NCI-H2171 treated with DMSO at 0.1 percent for 48 hours (cell line): Measurements from ENCODE around the gene RPL38.

Source experiments
- DNase-seq: peaks from one replicate; lab custom pipeline; 2025; lab: John Stamatoyannopoulos, UW

The RPL38 gene

DNA sequence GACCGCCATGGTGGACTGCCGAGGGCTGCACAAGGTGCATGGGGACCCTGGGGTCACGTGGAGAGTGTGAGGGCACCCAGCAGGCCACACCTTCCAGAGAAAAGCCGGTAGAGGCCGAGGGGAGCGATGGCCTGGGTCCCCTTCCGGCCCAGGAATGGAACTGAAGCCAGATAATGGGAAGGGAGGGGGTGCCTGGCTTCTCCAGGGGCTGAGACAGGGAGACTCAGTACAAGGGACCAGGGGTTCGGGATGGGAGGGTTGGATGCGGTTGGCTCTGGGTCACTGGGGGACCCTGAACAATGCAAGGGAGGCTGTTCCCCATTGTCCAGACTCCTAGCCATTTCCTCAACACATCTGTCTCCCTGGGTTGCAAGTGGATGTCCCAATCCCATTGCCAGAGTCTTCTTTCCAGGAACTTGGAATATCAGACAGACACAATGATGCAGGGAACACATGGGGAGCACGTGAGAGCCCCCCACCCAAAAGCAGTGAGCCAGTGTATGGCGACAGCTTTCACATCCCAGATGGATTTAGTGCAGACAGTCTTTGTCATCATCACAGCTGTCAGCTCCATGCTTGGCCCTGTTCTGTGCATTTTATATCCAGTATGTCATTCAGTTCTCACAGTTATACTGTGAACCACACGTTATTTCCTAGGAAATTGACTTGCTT, 47.0 kb downstream of the RPL38 start:
- no peak for DNase-seq

DNA sequence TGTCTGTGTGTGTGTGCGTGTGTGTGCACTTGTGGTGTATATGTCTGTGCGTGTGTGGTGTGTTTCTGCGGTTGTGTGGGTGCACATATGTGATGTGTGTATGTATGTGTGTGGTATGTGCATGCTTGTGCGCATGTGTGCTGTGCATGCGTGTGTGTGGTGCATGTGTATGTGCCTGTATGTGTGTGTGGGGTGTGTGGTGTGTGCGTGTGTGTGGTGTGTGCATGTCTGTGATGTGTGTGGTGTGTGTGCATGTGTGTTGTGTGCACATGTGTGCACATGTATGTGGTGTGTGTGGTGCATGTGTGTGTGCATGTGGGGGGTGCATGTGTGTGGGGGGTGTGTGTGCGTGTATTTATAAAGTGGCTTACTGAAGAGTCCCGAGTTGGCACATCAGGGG, 47.6 kb downstream of the RPL38 start:
- DNase-seq: no peak

DNA sequence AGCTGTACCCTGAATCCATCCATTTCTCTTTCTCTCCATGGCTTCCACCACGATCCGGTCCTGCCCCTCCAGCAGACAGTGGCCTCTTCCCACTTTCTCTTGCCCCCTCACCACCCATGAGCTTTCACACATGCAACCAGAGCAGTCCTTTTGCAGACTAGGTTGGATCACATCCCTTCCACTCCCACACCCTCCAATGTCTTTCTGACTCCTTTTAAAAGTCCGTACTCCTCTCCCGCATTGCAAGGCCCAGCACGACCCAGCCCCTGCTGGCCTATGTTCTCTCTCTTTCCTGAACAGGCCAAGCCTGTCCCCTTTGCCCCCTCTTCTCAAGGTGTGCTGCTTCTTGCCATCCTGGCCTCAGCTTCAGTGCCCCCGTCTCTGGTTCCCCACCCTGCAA, 48.1 kb downstream of the RPL38 start:
- no peak for DNase-seq

DNA sequence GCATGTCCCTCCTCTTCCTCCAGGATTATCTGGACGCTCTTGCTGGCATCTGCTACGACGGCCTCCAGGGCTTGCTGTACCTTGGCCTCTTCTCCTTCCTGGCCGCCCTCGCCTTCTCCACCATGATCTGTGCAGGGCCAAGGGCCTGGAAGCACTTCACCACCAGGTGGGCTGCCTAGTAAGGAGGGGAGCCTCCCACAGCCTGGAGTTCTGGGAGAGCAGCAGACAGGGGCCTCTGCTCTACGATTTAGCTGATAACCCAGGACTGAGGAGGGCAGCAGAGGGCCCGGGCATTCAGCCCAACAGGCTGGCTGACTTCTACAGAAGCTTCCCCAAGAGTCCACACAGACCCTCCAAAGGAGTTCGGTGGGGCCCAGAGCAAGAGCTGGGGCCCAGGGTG, 48.7 kb downstream of the RPL38 start:
- DNase-seq: no peak

DNA sequence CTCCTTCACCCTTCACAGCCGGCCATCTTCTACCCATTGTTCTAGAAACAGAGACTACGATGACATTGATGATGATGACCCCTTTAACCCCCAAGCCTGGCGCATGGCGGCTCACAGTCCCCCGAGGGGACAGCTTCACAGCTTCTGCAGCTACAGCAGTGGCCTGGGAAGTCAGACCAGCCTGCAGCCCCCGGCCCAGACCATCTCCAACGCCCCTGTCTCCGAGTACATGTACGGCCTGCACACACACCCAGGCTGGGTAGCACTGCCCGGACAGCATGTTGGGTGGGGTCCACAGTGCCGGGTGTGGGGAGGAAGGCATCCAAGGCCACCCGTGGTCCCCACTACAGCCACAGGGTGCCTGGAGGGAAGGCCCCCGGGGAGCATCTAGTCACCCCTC, 49.6 kb downstream of the RPL38 start:
- no peak for DNase-seq

DNA sequence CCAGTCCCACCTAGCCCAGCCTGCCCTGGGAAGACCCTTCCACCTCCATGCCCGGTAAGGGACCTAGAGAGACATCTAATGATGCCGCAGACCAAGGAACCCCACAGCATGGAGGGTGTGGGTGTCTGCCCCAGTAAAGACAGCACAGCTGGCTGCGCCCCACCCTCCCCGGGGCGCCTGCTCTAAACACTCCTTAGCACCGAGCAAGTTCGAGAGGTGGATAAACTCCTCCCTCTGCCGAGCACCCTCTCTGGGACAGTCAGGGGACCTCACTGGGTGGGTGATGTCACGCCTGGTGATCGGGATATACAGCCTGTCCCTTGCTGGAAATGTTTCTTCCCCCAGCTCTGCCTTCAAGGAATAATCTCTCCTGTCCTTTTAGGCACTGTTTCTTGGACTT, 53.8 kb downstream of the RPL38 start:
- no peak for DNase-seq

DNA sequence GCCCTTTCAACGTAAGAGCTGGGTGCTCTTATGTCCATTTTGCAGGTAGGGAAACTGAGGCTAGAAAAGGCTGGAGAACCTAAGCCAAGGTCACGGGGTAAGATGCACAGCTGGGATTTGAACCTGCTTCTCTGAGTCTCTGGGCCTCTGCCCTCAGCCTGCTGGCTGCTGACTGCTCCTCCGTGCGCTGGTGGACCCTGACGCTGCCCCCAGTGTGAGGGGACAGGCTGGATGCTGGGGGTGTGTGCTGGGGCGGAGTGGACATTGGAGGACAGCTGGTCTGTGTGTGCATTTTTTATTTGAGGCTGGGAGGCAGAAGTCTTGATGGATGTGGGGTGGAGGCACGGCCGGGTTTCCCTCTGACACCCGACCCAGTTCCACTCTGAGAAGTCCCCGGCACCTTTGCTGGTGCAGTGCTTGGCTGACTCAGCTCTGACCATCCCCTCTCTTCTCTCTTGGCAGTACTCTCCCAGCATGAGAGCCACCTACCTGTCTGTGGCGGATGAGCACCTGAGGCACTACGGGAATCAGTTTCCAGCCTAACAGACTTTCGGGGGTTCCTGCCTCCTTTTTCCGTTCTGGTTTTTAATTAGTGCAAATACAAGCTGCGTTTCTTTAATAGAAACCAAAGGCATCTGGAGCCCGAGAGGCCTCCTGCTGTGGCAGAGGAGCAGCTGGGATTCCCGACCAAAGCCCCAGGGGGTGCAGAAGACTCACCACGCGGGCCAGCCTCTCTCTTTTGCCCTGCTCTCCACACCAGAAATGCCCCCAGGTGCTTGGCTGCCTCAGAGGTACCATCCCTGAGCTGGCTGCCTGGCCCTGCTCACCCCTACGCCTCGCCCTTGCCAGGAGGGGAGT, 56.4 kb downstream of the RPL38 start:
- peak; percentile 94 for DNase-seq
